ENCODE results near the gene DPF3. TPM values are rescaled to one million over a fixed set of nuclear protein-coding genes. Genes with fewer than 3 reads are reported as not detected.
A peak's percentile ranks its signal among the peaks of the same experiment; 100 is the strongest.

DPF3 gene
- polyA plus RNA-seq, 6 donors from 2014 or later = 4.2 to 9.0 (median 6.1) TPM

DNA sequence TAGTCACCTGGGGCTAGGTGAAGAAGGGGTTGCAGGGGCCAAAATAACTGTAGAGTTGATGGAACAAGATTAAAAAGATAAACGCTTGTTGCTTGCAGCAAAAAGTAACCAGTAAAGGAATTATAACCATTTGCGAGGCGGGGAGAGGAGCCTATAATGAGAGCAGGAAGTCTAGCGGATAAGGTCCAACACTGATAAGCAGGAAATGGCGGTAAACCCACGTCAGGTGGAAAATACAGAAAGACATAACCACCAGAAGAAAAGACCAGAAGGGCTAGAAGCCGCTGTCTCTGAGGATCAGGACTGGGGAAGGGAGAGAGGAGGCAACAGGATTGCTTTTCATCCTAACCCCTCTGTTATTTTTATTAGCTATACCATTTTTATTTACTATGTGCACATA is 303.3 kb downstream of the DPF3 start:
- Mint-ChIP-seq H3K4me3 (peak overlapping the region; percentile 59 to 87 (median 83)), H3K36me3 (peaks cover 5 to 9% of the 10 kb centered on the region in 2 donors), H3K9me3 (peaks cover 0 to 5% (median 1%) of the 10 kb centered on the region in 7 donors), H3K27me3 (no peaks in the 10 kb centered on the region), H3K4me1 (peaks cover 32 to 64% (median 49%) of the 10 kb centered on the region in 3 donors), H3K27ac (peak overlapping the region; percentile 1 to 90 (median 40))
- DNase-seq (peak; percentile 30), ATAC-seq (ENCODE audit: low read depth in 2 of 2) (peak; percentile 72 to 73)

DNA sequence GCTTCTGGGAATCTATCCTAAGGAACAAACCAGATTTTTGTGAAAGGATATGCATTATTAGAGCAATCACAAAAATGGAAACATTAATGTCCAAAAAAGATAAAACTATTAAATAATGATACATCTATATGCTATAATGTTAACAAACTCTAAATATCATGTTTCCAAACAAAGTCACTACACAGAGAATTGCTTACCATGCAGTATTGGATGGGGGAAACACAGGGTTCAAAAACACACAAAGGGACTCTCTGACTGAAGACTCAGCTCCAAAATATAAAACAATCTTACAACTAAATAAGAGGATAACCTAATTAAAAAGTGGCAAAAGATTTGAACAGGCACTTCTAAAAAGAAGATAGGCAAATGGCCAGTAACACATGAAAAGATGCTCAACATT is 304.2 kb downstream of the DPF3 start:
- peak overlapping the region in 4 of 6 donors; percentile 8 to 52 (median 24) for H3K27ac Mint-ChIP-seq
- ATAC-seq (ENCODE audit: low read depth in 2 of 2) (no peak), DNase-seq (no peak)
- no peaks in the 10 kb centered on the region for H3K27me3 Mint-ChIP-seq
- H3K4me1 Mint-ChIP-seq = peaks cover 31 to 61% (median 42%) of the 10 kb centered on the region in 3 donors
- peak overlapping the region in 3 of 8 donors; percentile 22 to 83 (median 26) for H3K4me3 Mint-ChIP-seq
- peaks cover 5 to 18% of the 10 kb centered on the region in 2 donors for H3K36me3 Mint-ChIP-seq
- H3K9me3 Mint-ChIP-seq = peaks cover 0 to 5% (median 4%) of the 10 kb centered on the region in 7 donors

DNA sequence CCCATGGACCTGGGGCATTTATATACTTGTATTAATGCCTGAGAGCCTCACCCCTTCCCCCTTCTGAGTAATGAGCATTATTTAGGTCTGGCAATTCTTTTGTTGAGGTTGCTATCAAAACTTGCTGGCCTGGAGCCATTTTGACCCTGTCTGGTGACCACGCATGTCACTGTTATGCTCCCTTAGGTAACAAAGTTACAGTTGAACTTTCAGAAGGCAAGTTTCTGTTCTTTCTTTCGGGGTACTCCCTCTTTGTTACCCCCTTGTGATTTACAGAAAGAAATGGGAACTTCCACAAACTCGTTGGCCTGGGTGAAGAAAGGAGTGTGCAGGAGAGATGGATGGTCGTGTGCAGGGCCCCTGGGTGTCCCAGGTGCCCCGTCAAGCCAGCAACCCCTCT is 305.4 kb downstream of the DPF3 start:
- peak overlapping the region; percentile 27 to 96 (median 68) for H3K27ac Mint-ChIP-seq

DNA sequence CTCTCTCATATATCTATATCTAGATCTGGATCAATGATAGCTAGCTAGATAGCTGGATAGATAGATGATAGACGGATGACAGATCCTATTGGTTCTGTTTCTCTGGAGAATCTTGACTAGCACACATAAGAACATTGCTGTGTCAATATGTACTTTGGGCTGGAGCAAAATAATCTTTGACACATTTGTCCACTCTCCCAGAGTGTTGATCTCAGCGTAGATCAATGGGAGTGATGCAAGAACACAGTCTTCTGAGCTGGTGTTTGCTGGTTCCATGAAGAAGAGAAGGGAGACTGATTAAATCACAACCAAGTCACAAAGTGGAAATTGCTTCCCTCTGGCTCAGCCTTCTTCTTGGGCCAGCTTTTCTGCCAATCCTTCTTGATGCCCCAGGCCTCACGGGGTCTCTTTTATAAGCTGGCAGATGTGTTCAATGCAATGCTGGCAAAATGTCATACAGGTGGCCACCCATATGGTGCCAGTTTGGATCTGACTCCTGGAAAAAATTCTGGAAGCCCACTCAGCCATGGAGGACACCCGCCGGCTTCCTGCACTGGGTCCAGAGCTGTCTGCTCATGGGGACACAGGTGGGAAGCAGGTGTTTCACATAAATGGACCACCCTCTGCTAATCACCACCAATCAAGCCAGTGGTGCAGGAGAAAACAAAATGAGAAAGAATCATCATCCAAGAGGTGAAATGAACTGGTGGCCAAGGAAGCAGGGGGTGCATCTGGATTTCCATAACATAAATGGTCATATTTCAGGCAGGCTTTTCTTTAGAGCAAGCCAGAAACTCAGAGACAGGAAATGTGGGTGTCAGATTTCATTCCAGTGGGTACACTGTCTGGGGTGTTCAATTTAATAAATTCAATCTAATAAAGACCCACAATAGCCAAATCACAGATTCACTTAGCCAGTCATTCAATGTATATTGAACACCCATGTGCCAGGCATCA is 310.3 kb downstream of the DPF3 start:
- Mint-ChIP-seq H3K4me1 (peaks cover 10 to 14% (median 14%) of the 10 kb centered on the region in 3 donors), H3K4me3 (no peak overlapping the region), H3K27ac (peak overlapping the region in 1 of 6 donors; percentile 57), H3K27me3 (peaks cover 0 to 12% (median 9%) of the 10 kb centered on the region in 3 donors), H3K36me3 (peaks cover 8 to 35% of the 10 kb centered on the region in 2 donors), H3K9me3 (peaks cover 0 to 13% (median 2%) of the 10 kb centered on the region in 7 donors)
- DNase-seq = no peak
- ATAC-seq (ENCODE audit: low read depth in 2 of 2) = no peak

More for the DNA sequence above, 305.4 kb downstream of the DPF3 start:
- DNase-seq (peak; percentile 18), ATAC-seq (ENCODE audit: low read depth in 2 of 2) (peak; percentile 80 to 84)
- Mint-ChIP-seq H3K4me3 (peak overlapping the region in 5 of 8 donors; percentile 12 to 55 (median 34)), H3K27me3 (no peaks in the 10 kb centered on the region), H3K4me1 (peaks cover 24 to 53% (median 34%) of the 10 kb centered on the region in 3 donors), H3K9me3 (peaks cover 0 to 10% (median 4%) of the 10 kb centered on the region in 7 donors), H3K36me3 (peaks cover 5 to 26% of the 10 kb centered on the region in 2 donors)

DNA sequence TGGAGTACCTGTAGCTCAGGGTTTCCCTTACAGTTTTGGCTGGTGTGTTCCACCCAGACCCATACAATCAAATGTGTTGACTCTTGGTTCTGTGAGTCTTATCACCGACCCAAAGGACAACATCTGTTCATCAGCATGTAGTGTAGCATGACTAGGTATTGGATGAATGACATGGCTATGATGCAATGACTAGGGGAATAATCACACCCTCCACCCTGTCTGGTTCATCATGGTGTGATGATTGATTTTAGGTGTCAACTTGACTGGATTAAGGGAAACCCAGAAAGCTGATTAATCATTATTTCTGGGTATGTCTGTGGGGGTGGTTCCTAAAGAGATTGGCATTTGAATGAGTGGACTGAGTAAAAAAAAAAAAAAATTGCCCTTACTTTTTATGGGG is 311.3 kb downstream of the DPF3 start:
- peaks cover 5 to 18% (median 9%) of the 10 kb centered on the region in 3 donors for H3K27me3 Mint-ChIP-seq
- no peak for ATAC-seq (ENCODE audit: low read depth in 2 of 2)
- peaks cover 6 to 35% of the 10 kb centered on the region in 2 donors for H3K36me3 Mint-ChIP-seq

DNA sequence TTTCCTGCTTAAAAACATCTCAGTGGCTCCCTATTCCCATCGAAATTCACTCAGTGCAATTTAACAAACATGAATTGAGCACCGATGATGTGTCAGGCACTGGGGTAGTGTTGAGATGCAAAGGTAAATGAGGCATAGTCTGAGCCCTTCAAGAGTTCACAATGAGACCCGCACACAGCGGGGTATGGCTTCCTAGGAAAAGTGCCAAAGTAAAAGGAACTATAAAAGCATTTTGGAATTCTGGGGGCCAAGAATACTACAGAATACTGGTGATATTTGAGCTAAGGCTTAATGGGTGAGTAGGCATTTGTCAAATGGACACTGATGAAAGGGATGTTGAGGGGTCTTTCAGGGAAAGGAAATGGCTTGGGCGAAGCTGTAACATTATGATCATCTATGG is 315.4 kb downstream of the DPF3 start:
- peaks cover 6 to 9% of the 10 kb centered on the region in 2 donors for H3K36me3 Mint-ChIP-seq
- H3K4me1 Mint-ChIP-seq = peaks cover 15 to 41% (median 20%) of the 10 kb centered on the region in 3 donors
- H3K9me3 Mint-ChIP-seq = peaks cover 0 to 3% (median 0%) of the 10 kb centered on the region in 7 donors
- peaks cover 5 to 23% (median 9%) of the 10 kb centered on the region in 3 donors for H3K27me3 Mint-ChIP-seq
- H3K4me3 Mint-ChIP-seq = no peak overlapping the region
- DNase-seq = no peak
- no peak for ATAC-seq (ENCODE audit: low read depth in 2 of 2)
- H3K27ac Mint-ChIP-seq = no peak overlapping the region

More for the DNA sequence above, 311.3 kb downstream of the DPF3 start:
- DNase-seq = no peak
- H3K9me3 Mint-ChIP-seq = peaks cover 0 to 13% (median 2%) of the 10 kb centered on the region in 7 donors
- peaks cover 9 to 21% (median 14%) of the 10 kb centered on the region in 3 donors for H3K4me1 Mint-ChIP-seq
- H3K4me3 Mint-ChIP-seq = no peak overlapping the region
- no peak overlapping the region for H3K27ac Mint-ChIP-seq

DNA sequence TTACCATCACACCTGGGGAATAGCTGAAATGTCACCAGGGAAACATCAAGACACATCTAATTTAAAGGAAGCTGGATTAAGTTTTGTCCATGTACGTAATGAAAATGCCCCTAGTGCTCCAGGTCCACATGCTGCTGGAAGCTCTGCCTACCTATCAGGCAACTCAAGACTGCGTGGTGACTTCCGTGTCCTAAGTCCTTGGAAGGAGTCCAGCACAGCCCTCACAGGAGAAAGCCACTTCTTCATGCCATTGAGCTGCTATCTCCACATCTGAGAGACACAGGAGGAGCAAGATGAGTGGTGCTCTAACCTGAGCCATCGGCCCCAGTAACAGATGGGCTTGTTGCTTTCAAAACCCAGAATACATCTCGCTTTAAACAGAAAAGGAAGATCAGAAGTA is 316.4 kb downstream of the DPF3 start:
- Mint-ChIP-seq H3K4me1 (peaks cover 15 to 41% (median 22%) of the 10 kb centered on the region in 3 donors), H3K27ac (no peak overlapping the region), H3K4me3 (no peak overlapping the region), H3K9me3 (peaks cover 0 to 3% (median 0%) of the 10 kb centered on the region in 7 donors), H3K27me3 (peaks cover 7 to 23% (median 9%) of the 10 kb centered on the region in 3 donors), H3K36me3 (peaks cover 6 to 9% of the 10 kb centered on the region in 2 donors)
- DNase-seq (no peak), ATAC-seq (ENCODE audit: low read depth in 2 of 2) (no peak)

DNA sequence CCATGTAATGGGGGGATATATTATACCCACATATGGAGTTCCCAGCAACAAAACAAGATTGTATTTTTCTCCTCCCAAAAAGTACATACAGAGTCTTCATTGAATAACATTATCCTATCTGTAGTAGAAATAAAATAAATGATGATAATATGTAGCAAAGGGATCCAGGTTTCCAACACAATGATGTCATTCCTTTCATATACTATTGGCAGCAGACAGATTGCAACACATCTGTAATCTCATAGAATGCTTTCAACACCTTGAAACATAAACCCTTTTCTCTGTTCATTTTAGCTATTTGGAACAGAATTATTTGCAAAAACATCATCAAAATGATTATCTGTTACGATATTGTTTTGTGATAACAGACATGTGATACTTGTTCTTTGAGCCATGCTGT is 317.6 kb downstream of the DPF3 start:
- peaks cover 15 to 36% (median 20%) of the 10 kb centered on the region in 3 donors for H3K4me1 Mint-ChIP-seq
- peaks cover 0 to 5% (median 3%) of the 10 kb centered on the region in 7 donors for H3K9me3 Mint-ChIP-seq
- no peak for ATAC-seq (ENCODE audit: low read depth in 2 of 2)
- DNase-seq = no peak
- H3K4me3 Mint-ChIP-seq = no peak overlapping the region
- no peak overlapping the region for H3K27ac Mint-ChIP-seq
- H3K36me3 Mint-ChIP-seq = peaks cover 0 to 6% of the 10 kb centered on the region in 2 donors
- peaks cover 2 to 18% (median 10%) of the 10 kb centered on the region in 3 donors for H3K27me3 Mint-ChIP-seq

DNA sequence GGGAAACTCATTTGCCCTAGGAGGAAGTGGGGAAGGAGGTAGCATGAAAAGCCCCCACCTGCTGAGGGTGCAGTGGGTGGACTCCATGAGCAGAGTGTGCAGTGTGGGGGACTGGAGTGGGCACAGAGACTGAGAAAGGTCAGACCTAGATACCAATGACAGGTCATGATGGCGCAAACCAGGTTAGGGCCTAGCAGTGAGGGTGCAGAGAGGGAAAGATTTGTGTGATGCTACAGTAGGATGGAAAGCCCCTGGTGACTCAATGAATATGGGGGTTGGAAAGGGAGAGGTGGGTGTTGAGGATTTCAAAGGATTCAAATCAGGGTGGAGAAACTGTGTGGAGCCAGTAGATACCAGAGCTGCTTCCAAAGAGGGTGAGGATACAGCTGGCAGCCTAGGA is 319.2 kb downstream of the DPF3 start:
- H3K36me3 Mint-ChIP-seq = peaks cover 0 to 8% of the 10 kb centered on the region in 2 donors
- H3K27ac Mint-ChIP-seq = peak overlapping the region in 2 of 6 donors; percentile 53 to 66
- peaks cover 0 to 16% (median 10%) of the 10 kb centered on the region in 3 donors for H3K27me3 Mint-ChIP-seq
- H3K4me3 Mint-ChIP-seq = no peak overlapping the region
- H3K4me1 Mint-ChIP-seq = peaks cover 15 to 29% (median 19%) of the 10 kb centered on the region in 3 donors
- ATAC-seq (ENCODE audit: low read depth in 2 of 2) = no peak
- H3K9me3 Mint-ChIP-seq = peaks cover 0 to 8% (median 5%) of the 10 kb centered on the region in 7 donors
- no peak for DNase-seq

DNA sequence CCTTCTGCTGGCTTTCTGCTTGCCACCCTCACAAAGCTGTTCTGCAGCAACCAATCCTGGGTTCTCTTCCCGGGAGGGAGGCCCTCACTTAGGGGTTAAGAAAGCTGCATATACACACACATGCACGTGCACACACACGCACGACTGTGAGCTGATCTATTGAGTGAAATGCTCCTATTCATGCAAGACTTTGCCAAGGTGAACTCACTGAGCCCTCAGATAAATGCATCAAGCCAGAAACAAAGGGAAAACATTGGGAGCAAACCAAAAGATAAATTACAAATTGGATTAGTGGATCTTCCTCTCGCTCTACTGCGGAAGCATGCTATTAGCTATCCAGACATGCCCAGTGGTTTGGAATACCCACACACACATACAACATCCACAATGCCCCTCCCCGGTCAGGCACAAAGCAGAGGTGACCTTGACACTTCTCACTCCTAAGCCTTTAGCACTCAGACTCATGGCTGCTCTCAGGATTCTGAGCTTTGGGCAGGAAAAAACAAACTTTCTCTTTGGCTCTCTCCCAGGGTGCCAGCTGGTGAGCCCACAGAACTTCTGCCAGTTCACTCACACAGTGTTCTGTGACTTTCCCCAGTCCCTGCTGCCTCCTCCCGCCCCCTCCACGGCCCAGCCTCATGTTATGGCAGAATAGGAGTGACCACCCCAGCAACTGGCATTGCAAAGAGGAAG is 320.0 kb downstream of the DPF3 start:
- Mint-ChIP-seq H3K4me3 (no peak overlapping the region), H3K36me3 (peaks cover 0 to 8% of the 10 kb centered on the region in 2 donors), H3K4me1 (peaks cover 15 to 29% (median 19%) of the 10 kb centered on the region in 3 donors), H3K9me3 (peaks cover 0 to 7% (median 5%) of the 10 kb centered on the region in 7 donors), H3K27me3 (peaks cover 0 to 12% (median 10%) of the 10 kb centered on the region in 3 donors), H3K27ac (peak overlapping the region in 1 of 6 donors; percentile 66)
- ATAC-seq (ENCODE audit: low read depth in 2 of 2) (no peak), DNase-seq (no peak)

Data from naive B cell (primary cell).